HCT116 (cell line): ENCODE data around the gene NPSR1. TPM values are rescaled to one million over a fixed set of nuclear protein-coding genes. Genes with fewer than 3 reads are reported as not detected.

Experiments
- ATAC-seq: fragments of 200-7000 bp; cut with Tn5 transposase; 2 replicates; pipeline ENCODE4 v1.9.1; 2020; ENCODE audit warnings: mild to moderate bottlenecking, moderate library complexity
- BruUV-seq: library from RNA; stranded (reverse); fragments of 400-500 nt; replicated peaks from 2 replicates; lab custom pipeline; 2021; lab: Mats Ljungman, UMichigan
- CTCF ChIA-PET: fragments of 300-600 bp; sonication (Branson Sonifier 250); formaldehyde crosslinking; loops from one replicate; lab custom pipeline; 2021; ENCODE audit warnings: antibody characterized with exemption; lab: Charles Lee
- POLR2A ChIA-PET: fragments of 300-600, 350-600 bp; sonication (Branson Sonifier 250); formaldehyde crosslinking; loops from one replicate; lab custom pipeline; 2021; ENCODE audit warnings: antibody characterized with exemption; lab: Charles Lee
- RAD21 ChIA-PET, 2 experiments: fragments of 300-600 bp; sonication (Branson Sonifier 250); formaldehyde crosslinking; loops; one replicate each; lab custom pipeline; 2023; ENCODE audit warnings: low total read pairs in 2 of 2; ENCODE audit not compliant: uncharacterized antibody in 2 of 2, unreplicated experiment in 2 of 2, low non-redundant PET in 1 of 2; lab: Charles Lee
- DNase-seq: peaks from one replicate; pipeline ENCODE4 v3.0.0-alpha.2; 2010; ENCODE audit warnings: low read depth, low spot score
- H2AFZ ChIP-seq: fragments of 200-600 bp; shearing (Covaris generic), sonication (generic); 2 replicates; pipeline ENCODE4 v1.6.1; 2017; ENCODE audit warnings: low read depth, mixed run types, mixed read lengths, antibody characterized with exemption, low read length; ENCODE audit not compliant: poor library complexity, severe bottlenecking
- H3K27ac ChIP-seq: 2 replicates; pipeline ENCODE4 v1.5.1; 2012; ENCODE audit warnings: low read depth, low read length
- H3K27me3 ChIP-seq: fragments of 200-600 bp; sonication (generic); 2 replicates; pipeline ENCODE4 v1.6.1; 2016; ENCODE audit warnings: mixed run types, low read length, mixed read lengths; ENCODE audit not compliant: insufficient read depth
- H3K36me3 ChIP-seq, 2 experiments: fragments of 200-500 bp in 1 of 2; fragments of 200-600 bp in 1 of 2; sonication (Bioruptor generic) in 1 of 2; sonication (generic) in 1 of 2; 2 replicates each; pipeline versions ENCODE4 v1.5.1 to v1.6.1; 2014 to 2016; ENCODE audit warnings: low read length in 2 of 2, inconsistent platforms in 1 of 2, mixed read lengths in 1 of 2, mixed run types in 1 of 2; ENCODE audit not compliant: insufficient read depth in 2 of 2, control insufficient read depth in 1 of 2
- H3K4me1 ChIP-seq, 2 experiments: fragments of 200-600 bp in 1 of 2; sonication (generic) in 1 of 2; 2 replicates each; pipeline versions ENCODE4 v1.5.1 to v1.6.1; 2012 to 2017; ENCODE audit warnings: low read length in 2 of 2, inconsistent platforms in 1 of 2, mild to moderate bottlenecking in 1 of 2, mixed read lengths in 1 of 2, mixed run types in 1 of 2, moderate library complexity in 1 of 2; ENCODE audit not compliant: insufficient read depth in 2 of 2, control insufficient read depth in 1 of 2
- H3K4me2 ChIP-seq: fragments of 200-600 bp; sonication (generic); 2 replicates; pipeline ENCODE4 v1.6.1; 2017; ENCODE audit warnings: mixed run types, low read length, mixed read lengths
- H3K4me3 ChIP-seq, 2 experiments: fragments of 200-600 bp in 1 of 2; sonication (generic) in 1 of 2; replicated peaks in 1 of 2; 2 replicates each; pipeline ENCODE4 v1.5.1; 2011 to 2016; ENCODE audit warnings: low read length in 2 of 2, control low read depth in 1 of 2, low read depth in 1 of 2, mild to moderate bottlenecking in 1 of 2, mixed read lengths in 1 of 2, mixed run types in 1 of 2
- H3K79me2 ChIP-seq: fragments of 200-600 bp; sonication (generic); 2 replicates; pipeline ENCODE4 v1.6.1; 2017; ENCODE audit warnings: mild to moderate bottlenecking, mixed run types, low read length, moderate library complexity, mixed read lengths; ENCODE audit not compliant: insufficient read depth
- H3K9ac ChIP-seq: fragments of 200-600 bp; sonication (generic); 2 replicates; pipeline ENCODE4 v1.6.1; 2016; ENCODE audit warnings: low read length, mixed read lengths
- H3K9me2 ChIP-seq: fragments of 200-600 bp; sonication (generic), shearing (Covaris generic); 2 replicates; pipeline ENCODE4 v1.6.1; 2017; ENCODE audit warnings: mixed run types, mild to moderate bottlenecking, moderate library complexity; ENCODE audit not compliant: insufficient read depth
- H3K9me3 ChIP-seq, 2 experiments: fragments of 200-500 bp in 1 of 2; fragments of 200-600 bp in 1 of 2; sonication (Bioruptor generic) in 1 of 2; sonication (generic) in 1 of 2; 2 replicates each; pipeline ENCODE4 v1.6.1; 2014 to 2017; ENCODE audit warnings: low read length in 2 of 2, mixed read lengths in 2 of 2, inconsistent platforms in 1 of 2, low read depth in 1 of 2, mild to moderate bottlenecking in 1 of 2, mixed run types in 1 of 2, moderate library complexity in 1 of 2; ENCODE audit not compliant: control insufficient read depth in 1 of 2, insufficient read depth in 1 of 2
- H4K20me1 ChIP-seq: fragments of 200-600 bp; sonication (generic), shearing (Covaris generic); 2 replicates; pipeline ENCODE4 v1.6.1; 2017; ENCODE audit warnings: mixed run types, mild to moderate bottlenecking, moderate library complexity; ENCODE audit not compliant: insufficient read depth
- EGR1 ChIP-seq: IDR thresholded peaks from 2 replicates; pipeline ENCODE4 v1.6.1; 2012; ENCODE audit warnings: low read depth
- ELF1 ChIP-seq: IDR thresholded peaks from 2 replicates; pipeline ENCODE4 v1.6.1; 2012; ENCODE audit warnings: low read depth, borderline replicate concordance
- EZH2 ChIP-seq: fragments of 200-600 bp; sonication (generic); IDR thresholded peaks from 2 replicates; pipeline ENCODE4 v1.6.1; 2017; ENCODE audit warnings: antibody characterized with exemption, mixed run types
- EZH2phosphoT487 ChIP-seq: fragments of 200-600 bp; IDR thresholded peaks from 2 replicates; pipeline ENCODE4 v1.6.1; 2018; ENCODE audit warnings: antibody characterized with exemption, borderline replicate concordance
- FOSL1 ChIP-seq: IDR thresholded peaks from 2 replicates; pipeline ENCODE4 v1.6.1; 2012; ENCODE audit warnings: low read depth
- JUND ChIP-seq: IDR thresholded peaks from 2 replicates; pipeline ENCODE4 v1.6.1; 2012
- POLR2A ChIP-seq: IDR thresholded peaks from 2 replicates; pipeline ENCODE4 v1.7.0; 2011; ENCODE audit warnings: borderline replicate concordance; ENCODE audit not compliant: insufficient read depth, insufficient read length; ENCODE audit errors: extremely low read depth
- POLR2AphosphoS5 ChIP-seq: IDR thresholded peaks from 2 replicates; pipeline ENCODE4 v1.6.1; 2011; ENCODE audit warnings: mild to moderate bottlenecking, low read depth, low read length, moderate library complexity
- RAD21 ChIP-seq: IDR thresholded peaks from 2 replicates; pipeline ENCODE4 v1.6.1; 2012; ENCODE audit warnings: low read depth, mild to moderate bottlenecking
- SIN3A ChIP-seq: IDR thresholded peaks from 2 replicates; pipeline ENCODE4 v1.6.1; 2012; ENCODE audit warnings: low read depth
- SP1 ChIP-seq: IDR thresholded peaks from 2 replicates; pipeline ENCODE4 v1.6.1; 2012; ENCODE audit warnings: low read depth
- SRF ChIP-seq: IDR thresholded peaks from 2 replicates; pipeline ENCODE4 v1.6.1; 2012; ENCODE audit warnings: low read depth
- ZFX ChIP-seq: fragments of 450-650 bp; IDR thresholded peaks from 2 replicates; pipeline ENCODE4 v1.6.1; 2017
- intact Hi-C: fragments of 100-400 bp; cut with micrococcal nuclease; formaldehyde crosslinking; loops from 2 replicates; pipeline ENCODE4 v1.10.0; 2022
- total RNA-seq: library from RNA; stranded (reverse); gene quantifications from one replicate; pipeline ENCODE4 v1.2.1, GENCODE V29; 2021; ENCODE audit not compliant: unreplicated experiment
- TF ChIP-seq, protein P1 (sequence below), 3 experiments: fragments of 200-600 bp in 1 of 3; sonication (generic) in 1 of 3; IDR thresholded peaks in 2 of 3; conservative IDR thresholded peaks in 1 of 3; 2 replicates each; pipeline ENCODE4 v1.5.1; 2012 to 2017; ENCODE audit warnings: low read depth in 2 of 3, low read length in 2 of 3, antibody characterized with exemption in 1 of 3, borderline replicate concordance in 1 of 3, control low read depth in 1 of 3, mild to moderate bottlenecking in 1 of 3, mixed read lengths in 1 of 3, mixed run types in 1 of 3, moderate library complexity in 1 of 3; ENCODE audit not compliant: insufficient read depth in 1 of 3
- TF ChIP-seq, protein P2 (sequence below): IDR thresholded peaks from 2 replicates; pipeline ENCODE4 v1.6.1; 2012
- TF ChIP-seq, protein P3 (sequence below): IDR thresholded peaks from 2 replicates; pipeline ENCODE4 v1.6.1; 2012; ENCODE audit warnings: low read depth

Gene NPSR1
- total RNA-seq, 1 experiment from 2014 or later, result not detected

DNA sequence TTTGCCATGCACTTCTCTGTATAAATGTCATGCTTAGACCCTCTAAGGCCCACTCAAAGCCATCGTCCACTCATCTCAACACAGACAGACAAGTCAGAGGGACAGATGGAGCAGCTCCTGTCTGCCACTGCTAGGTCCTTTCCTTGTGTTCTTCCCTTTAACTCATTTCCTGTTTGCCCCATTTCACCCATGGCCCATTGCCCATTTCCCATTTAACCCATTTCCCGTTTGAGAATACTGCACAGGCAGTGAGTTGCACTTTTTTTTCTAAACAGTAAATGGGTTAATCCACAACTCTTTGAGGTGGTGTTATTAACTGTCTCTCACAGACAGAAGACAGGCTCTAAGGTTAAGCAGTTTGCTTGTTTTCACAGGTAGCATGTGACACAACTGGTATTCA lies 179.3 kb downstream of the NPSR1 start:
- no peaks in the 10 kb centered on the region for H3K79me2 ChIP-seq
- H3K9ac ChIP-seq, result no peak overlapping the region
- ATAC-seq (0 out of 2 replicates have a peak, but pooled peaks have one; percentile 9), DNase-seq (no peak)
- H3K9me3 ChIP-seq, result no peaks in the 10 kb centered on the region
- H4K20me1 ChIP-seq, result no peaks in the 10 kb centered on the region
- intact Hi-C loops, result no loop called here
- no peaks in the 10 kb centered on the region for H3K27me3 ChIP-seq
- no peak for TF ChIP-seq POLR2AphosphoS5
- no peak for TF ChIP-seq SP1
- no peak for TF ChIP-seq POLR2A
- no peak for TF ChIP-seq FOSL1
- no peak for TF ChIP-seq ELF1
- TF ChIP-seq, protein P1, sequence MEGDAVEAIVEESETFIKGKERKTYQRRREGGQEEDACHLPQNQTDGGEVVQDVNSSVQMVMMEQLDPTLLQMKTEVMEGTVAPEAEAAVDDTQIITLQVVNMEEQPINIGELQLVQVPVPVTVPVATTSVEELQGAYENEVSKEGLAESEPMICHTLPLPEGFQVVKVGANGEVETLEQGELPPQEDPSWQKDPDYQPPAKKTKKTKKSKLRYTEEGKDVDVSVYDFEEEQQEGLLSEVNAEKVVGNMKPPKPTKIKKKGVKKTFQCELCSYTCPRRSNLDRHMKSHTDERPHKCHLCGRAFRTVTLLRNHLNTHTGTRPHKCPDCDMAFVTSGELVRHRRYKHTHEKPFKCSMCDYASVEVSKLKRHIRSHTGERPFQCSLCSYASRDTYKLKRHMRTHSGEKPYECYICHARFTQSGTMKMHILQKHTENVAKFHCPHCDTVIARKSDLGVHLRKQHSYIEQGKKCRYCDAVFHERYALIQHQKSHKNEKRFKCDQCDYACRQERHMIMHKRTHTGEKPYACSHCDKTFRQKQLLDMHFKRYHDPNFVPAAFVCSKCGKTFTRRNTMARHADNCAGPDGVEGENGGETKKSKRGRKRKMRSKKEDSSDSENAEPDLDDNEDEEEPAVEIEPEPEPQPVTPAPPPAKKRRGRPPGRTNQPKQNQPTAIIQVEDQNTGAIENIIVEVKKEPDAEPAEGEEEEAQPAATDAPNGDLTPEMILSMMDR (IDR thresholded peaks at IDR 0.05 in 2 of 3, conservative IDR thresholded peaks at IDR 0.05 in 1 of 3; ENCODE audit: borderline replicate concordance in 1 of 3, insufficient read depth in 1 of 3, low read depth in 2 of 3, low read length in 2 of 3), result no peak
- TF ChIP-seq, protein P2, sequence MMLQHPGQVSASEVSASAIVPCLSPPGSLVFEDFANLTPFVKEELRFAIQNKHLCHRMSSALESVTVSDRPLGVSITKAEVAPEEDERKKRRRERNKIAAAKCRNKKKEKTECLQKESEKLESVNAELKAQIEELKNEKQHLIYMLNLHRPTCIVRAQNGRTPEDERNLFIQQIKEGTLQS, result no peak
- no peak for TF ChIP-seq EZH2
- TF ChIP-seq EZH2phosphoT487, result no peak
- no peak for TF ChIP-seq SIN3A
- no peak for TF ChIP-seq SRF
- TF ChIP-seq, protein P3, sequence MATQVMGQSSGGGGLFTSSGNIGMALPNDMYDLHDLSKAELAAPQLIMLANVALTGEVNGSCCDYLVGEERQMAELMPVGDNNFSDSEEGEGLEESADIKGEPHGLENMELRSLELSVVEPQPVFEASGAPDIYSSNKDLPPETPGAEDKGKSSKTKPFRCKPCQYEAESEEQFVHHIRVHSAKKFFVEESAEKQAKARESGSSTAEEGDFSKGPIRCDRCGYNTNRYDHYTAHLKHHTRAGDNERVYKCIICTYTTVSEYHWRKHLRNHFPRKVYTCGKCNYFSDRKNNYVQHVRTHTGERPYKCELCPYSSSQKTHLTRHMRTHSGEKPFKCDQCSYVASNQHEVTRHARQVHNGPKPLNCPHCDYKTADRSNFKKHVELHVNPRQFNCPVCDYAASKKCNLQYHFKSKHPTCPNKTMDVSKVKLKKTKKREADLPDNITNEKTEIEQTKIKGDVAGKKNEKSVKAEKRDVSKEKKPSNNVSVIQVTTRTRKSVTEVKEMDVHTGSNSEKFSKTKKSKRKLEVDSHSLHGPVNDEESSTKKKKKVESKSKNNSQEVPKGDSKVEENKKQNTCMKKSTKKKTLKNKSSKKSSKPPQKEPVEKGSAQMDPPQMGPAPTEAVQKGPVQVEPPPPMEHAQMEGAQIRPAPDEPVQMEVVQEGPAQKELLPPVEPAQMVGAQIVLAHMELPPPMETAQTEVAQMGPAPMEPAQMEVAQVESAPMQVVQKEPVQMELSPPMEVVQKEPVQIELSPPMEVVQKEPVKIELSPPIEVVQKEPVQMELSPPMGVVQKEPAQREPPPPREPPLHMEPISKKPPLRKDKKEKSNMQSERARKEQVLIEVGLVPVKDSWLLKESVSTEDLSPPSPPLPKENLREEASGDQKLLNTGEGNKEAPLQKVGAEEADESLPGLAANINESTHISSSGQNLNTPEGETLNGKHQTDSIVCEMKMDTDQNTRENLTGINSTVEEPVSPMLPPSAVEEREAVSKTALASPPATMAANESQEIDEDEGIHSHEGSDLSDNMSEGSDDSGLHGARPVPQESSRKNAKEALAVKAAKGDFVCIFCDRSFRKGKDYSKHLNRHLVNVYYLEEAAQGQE, result no peak
- no peak for TF ChIP-seq ZFX
- TF ChIP-seq JUND, result no peak
- no peak for TF ChIP-seq RAD21
- no peak for TF ChIP-seq EGR1
- peaks cover 8 to 20% of the 10 kb centered on the region in 2 experiments; a peak in 3 of 4 replicates for H3K4me1 ChIP-seq
- RAD21 ChIA-PET, result no interaction called here
- H3K9me2 ChIP-seq, result no peaks in the 10 kb centered on the region
- no peak overlapping the region for H3K27ac ChIP-seq
- peak overlapping the region; percentile 93 for H2AFZ ChIP-seq
- CTCF ChIA-PET, result no interaction called here
- no peak overlapping the region for H3K4me3 ChIP-seq
- no peaks in the 10 kb centered on the region for H3K36me3 ChIP-seq
- no TSS peak for BruUV-seq
- H3K4me2 ChIP-seq, result peak overlapping the region; percentile 53
- POLR2A ChIA-PET, result interaction anchor here (1.0 to 3.0 kb wide), 3 partner anchors 8 to 15 kb away, joined by 3 to 16 read pairs (median 6); no protein-coding TSS in a partner anchor
